HG03457 (cell line): ENCODE data around the gene MAGEB3.
"Not testable (repeated sequence)": the region's sequence is repeated elsewhere in the genome, so short reads cannot be mapped to it uniquely, and the experiment has no call there.

Experiments
- ATAC-seq: cut with Tn5 transposase; IDR thresholded peaks from one replicate; pipeline ENCODE4 v1.9.1; 2021; ENCODE audit warnings: moderate number of reproducible peaks; ENCODE audit not compliant: unreplicated experiment

Gene MAGEB3

GRCh38 chrX:30230395-30230794, at the start of gene MAGEB3:
TSS of gene MAGEB3 (plus strand) at chrX:30230657. CDS start at chrX:30235925, 5,268 bp downstream.
- ATAC-seq = no peak

- ATAC-seq = no peak
Measured at GRCh38 chrX:30181353-30181752, 49.1 kb upstream of the MAGEB3 start.

GRCh38 chrX:30183554-30183953, 46.9 kb upstream of the MAGEB3 start:
- no peak for ATAC-seq

GRCh38 chrX:30190426-30190825, 40.0 kb upstream of the MAGEB3 start:
- no peak for ATAC-seq

GRCh38 chrX:30193910-30194309, 36.5 kb upstream of the MAGEB3 start:
- not testable (repeated sequence) for ATAC-seq

- no peak for ATAC-seq
Measured at GRCh38 chrX:30196322-30196721, 34.1 kb upstream of the MAGEB3 start.

- no peak for ATAC-seq
Measured at GRCh38 chrX:30212172-30212571, 18.3 kb upstream of the MAGEB3 start.

DNA sequence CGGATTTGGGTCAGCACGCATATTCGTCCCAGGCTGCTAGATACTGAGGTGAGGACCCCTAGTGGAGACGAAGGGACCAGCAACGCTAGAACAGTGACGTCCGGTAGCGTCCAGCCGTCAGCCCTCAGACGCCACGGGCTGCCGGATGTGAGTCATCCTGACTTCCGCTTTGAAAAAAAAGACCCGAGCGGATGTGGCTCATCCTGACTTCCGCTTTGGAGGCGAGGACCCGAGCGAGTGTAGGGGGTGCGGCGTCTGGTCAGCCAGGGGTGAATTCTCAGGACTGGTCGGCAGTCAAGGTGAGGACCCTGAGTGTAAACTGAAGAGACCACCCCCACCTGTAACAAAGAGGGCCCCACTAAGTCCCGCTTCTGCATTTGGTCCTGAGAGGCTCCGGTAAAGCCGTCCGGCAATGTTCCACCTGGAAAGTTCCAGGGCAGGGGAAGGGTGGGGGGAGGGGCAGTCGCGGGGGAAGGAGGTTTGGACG, 15.1 kb upstream of the MAGEB3 start, which contains the start of gene MAGEB2:
Gene MAGEB2, plus strand, starts transcription at position 207 of the 487 bp plus-strand sequence. CDS start 3,018 bp downstream, outside the sequence.
- ATAC-seq = no peak

GRCh38 chrX:30217465-30217864, 13.0 kb upstream of the MAGEB3 start:
- no peak for ATAC-seq

GRCh38 chrX:30219372-30219771, 11.1 kb upstream of the MAGEB3 start:
- ATAC-seq = no peak

- ATAC-seq = no peak
Measured at GRCh38 chrX:30220661-30221060, 9.8 kb upstream of the MAGEB3 start.

GRCh38 chrX:30224536-30224935, 5.9 kb upstream of the MAGEB3 start:
- no peak for ATAC-seq

DNA sequence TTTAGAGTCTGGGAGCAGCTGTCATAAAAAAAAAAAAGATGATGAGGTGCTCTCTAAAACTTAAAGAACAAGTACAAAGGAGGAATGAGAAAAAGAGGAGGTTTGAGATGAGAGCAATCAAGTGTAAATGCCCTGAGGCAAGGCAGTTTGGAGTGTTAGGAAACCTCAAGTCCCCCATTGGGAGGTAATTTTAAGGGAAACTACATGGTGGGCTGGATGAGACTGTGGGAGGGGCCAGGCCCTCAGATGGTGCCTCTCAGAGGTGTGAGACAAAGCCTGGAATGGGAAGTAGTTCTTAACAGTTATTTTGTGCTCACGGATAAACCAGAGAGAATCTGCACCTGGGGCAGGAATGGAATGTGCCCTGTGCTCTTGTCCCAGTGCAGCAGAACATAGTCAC, 1.9 kb upstream of the MAGEB3 start:
- ATAC-seq = no peak

- ATAC-seq = no peak
Measured at GRCh38 chrX:30241724-30242415, 11.4 kb downstream of the MAGEB3 start, which contains the start of gene MAGEB4. TSS of gene MAGEB4 (plus strand) at chrX:30242000. CDS start at chrX:30242136, 136 bp downstream.

DNA sequence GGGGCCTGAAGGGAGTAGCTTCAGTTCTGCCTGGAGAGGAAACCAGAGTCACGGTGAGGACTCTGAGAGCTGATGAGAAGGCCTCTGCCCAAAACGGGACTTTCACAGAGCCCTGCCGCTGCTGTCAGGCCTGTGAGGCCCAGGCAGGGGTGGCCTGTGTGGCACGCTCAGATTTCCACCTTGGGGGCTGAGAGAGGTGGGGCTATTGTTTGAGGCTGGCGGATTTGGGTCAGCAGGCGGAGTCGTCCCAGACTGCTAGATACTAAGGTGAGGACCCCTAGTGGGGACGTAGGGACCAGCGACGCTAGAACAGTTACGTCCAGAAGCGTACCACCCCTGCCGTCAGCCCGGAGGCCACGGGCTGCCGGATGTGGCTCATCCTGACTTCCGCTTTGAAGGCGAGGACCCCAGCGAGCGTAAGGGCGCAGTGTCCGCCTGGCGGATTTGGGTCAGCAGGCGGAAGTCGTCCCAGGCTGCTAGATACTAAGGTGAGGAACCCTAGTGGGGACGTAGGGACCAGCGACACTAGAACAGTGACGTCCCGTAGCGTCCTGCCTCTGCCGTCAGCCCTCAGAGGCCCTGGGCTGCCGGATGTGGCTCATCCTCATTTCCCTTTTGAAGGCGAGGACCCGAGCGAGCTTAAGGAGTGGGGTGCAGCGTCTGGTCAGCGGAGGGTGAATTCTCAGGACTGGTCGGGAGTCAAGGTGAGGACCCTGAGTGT, 16.5 kb downstream of the MAGEB3 start, which contains the start of gene MAGEB1:
Gene MAGEB1, plus strand, starts transcription at position 378 of the 721 bp plus-strand sequence. CDS start 3,348 bp downstream, outside the sequence.
- ATAC-seq = no peak

DNA sequence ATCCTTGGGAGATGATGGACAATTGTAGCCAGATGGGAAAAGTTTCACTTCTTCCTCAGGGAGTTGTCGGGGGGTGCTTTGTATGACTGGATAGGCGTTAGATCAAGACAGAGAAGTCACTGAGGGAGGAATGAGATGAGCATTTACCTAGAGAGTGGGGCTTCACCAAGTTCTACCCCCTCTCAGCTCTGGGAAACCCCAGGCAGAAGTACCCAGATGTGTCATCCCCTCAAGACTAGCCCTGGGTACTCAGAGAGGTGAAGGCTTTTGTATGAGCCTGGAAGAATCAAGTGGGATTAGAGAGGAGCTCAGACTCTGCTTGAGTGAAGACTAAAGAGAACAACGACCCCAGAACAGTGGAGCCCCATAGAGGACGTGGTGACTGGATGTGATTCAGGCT, 18.4 kb downstream of the MAGEB3 start:
- ATAC-seq = no peak

- no peak for ATAC-seq
Measured at GRCh38 chrX:30253257-30253656, 22.8 kb downstream of the MAGEB3 start.

DNA sequence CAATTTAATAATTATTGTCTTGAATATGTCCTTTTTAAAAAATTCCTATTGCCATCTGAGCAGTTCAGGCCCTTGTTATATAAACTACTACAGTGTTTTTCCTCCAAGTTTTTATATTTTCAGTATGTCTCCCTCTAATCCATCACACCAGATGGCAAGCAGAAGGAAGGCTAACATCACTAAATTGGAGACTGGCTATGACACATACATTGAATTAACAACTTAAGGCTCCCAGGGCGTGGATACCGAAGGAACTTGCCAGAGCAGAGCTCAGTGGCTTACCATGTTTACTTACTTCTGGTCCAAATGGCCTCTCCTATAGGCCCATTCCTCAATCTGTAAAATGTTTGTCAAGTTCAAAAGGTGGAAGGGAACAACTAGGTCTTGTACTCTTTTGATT, 29.5 kb downstream of the MAGEB3 start:
- no peak for ATAC-seq

DNA sequence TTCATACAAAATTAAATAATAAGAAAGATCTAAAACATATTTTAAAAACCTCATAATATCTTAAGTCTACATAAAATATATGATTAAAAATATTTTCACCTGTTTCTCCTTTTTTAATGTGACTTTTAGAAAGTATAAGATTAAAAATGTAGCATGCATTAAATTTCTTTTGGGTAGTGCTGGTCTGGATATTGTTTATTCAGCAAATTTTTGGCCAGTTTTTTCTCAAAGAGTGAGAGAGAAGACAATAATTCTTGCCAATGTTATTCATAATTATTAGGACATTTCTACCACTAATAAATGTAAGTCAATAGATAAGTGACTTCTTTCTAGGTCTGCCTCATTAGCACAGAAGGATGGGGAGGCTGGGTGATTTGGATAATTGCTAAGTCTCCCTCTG, 30.6 kb downstream of the MAGEB3 start:
- no peak for ATAC-seq

DNA sequence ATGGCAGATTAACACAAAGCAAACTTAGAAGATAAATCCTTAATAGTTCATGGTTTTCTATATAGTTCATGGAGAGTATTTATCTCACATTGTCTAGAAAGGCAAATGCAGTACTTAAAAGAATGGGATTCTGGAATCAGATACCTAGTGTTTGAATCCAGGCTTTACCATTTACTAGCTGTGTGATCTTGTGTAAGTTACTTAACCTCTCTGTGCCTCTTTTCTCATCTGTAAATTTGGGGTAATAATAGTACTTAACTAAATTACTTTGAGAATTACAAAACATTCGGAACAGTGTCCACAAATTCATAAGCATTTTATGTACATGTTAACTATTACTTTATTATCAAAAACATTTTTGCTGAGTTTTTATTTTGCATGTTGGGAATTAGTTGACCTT, 32.3 kb downstream of the MAGEB3 start:
- no peak for ATAC-seq

GRCh38 chrX:30270639-30271038, 40.2 kb downstream of the MAGEB3 start:
- no peak for ATAC-seq

DNA sequence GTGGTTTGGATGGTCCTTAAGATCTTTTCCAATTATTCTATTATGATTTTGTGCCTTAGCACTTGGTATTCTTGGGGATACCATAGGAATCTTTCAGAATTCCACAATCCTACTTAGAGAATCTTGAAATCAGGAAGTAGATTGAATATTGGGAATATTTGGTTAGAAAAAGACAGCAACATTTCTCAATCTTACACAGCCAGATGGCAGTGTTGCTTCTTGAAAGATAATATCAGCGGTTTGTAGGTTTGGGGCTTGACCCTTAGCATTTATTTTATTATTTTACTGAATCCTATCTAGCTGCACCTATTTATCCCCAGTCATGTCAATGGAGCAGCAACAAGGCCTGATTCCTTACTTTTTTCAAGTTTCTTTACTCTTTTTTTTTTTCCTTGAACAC, 45.0 kb downstream of the MAGEB3 start:
- no peak for ATAC-seq
